GM12864 (cell line): ENCODE measurements around the gene RASIP1.
A peak's percentile ranks its signal among the peaks of the same experiment; 100 is the strongest.

ENCODE experiments used
- DNase-seq: peaks from one replicate; pipeline ENCODE4 v3.0.0-alpha.2; 2011; ENCODE audit warnings: low read depth
- H3K4me3 ChIP-seq: 2 replicates; pipeline ENCODE4 v1.5.1; 2011; ENCODE audit warnings: mild to moderate bottlenecking, low read depth, low read length, control low read depth
- TF ChIP-seq, protein P1 (sequence below): IDR thresholded peaks from 2 replicates; pipeline ENCODE4 v1.5.1; 2011; ENCODE audit warnings: low read depth, mild to moderate bottlenecking, moderate library complexity, low read length, control low read depth, inconsistent platforms; ENCODE audit errors: missing control alignments

The RASIP1 gene

DNA sequence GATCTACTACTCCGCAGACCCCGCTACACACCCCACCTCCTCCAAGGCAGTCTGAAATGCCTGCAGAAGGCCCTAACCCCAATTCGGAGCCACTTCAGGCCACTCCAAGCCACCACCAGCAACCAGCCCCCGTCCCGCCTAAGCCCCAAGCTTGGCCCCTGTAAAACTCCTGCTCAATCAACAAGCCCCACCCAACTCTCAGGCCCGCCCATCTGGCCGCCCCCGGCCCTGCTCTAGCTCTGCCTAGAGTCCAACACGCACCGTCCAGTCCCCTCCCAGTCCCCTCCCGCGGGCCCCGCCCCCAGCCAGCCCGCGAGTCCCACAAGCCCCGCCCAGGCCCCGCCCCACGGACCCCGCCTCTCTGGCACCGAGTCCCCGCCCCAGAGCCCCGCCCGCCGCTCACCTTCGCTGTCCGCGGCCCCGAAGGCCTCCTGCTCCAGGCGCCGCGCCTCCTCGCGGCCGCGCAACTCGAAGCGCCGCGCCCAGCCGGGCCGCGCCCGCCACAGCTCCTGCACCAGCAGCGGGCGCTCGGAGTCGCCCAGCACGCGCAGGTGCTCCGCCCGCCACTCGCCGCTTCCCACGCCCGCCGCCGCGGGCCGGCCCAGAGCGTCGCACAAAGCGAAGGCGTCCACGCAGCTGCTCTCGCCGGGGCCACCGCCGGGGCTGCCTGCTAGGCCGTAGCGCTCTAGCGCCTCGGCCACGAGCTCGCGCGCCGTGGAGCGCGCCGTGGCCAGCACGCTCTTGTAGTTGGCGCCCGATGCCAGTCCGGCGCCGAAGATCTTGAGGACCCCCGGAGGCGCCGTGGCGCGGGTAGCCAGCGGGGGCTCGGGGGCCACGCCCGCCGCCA is 1.6 kb downstream of the RASIP1 start:
- DNase-seq = no peak
- TF ChIP-seq, protein P1, sequence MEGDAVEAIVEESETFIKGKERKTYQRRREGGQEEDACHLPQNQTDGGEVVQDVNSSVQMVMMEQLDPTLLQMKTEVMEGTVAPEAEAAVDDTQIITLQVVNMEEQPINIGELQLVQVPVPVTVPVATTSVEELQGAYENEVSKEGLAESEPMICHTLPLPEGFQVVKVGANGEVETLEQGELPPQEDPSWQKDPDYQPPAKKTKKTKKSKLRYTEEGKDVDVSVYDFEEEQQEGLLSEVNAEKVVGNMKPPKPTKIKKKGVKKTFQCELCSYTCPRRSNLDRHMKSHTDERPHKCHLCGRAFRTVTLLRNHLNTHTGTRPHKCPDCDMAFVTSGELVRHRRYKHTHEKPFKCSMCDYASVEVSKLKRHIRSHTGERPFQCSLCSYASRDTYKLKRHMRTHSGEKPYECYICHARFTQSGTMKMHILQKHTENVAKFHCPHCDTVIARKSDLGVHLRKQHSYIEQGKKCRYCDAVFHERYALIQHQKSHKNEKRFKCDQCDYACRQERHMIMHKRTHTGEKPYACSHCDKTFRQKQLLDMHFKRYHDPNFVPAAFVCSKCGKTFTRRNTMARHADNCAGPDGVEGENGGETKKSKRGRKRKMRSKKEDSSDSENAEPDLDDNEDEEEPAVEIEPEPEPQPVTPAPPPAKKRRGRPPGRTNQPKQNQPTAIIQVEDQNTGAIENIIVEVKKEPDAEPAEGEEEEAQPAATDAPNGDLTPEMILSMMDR = peak; percentile 39
- H3K4me3 ChIP-seq = peak overlapping the region; percentile 55

DNA sequence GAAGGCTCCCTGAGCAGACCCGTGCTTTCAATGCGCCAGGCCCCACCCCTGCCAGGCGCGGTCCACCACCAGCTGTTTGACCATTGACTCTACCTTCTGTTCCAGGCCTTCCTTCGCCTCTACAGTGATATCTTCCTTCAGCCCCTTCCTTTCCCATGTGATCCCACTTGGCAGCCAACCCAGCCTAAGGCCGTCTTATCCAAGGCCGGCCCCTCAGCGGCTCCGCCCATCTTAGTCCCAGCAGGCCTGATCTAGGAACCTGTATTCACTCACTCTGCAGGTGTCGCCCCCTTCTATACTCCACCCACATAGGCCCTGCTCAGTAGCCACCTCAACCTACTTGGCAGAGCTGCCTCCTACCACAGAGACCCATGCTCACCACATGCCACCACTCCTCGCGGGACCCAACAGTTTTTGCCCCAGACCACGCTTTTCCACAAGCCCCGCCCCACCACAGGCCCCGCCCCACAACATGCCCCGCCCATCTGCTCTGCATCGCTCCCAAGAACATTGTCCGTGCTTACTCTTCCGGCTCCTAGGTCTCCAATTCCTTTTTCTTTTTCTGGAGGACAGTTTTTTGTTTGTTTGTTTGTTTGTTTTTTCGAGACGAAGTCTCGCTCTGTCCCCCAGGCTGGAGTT is 2.9 kb downstream of the RASIP1 start:
- no peak overlapping the region for H3K4me3 ChIP-seq
- no peak for DNase-seq
- TF ChIP-seq, protein P1 = no peak

DNA sequence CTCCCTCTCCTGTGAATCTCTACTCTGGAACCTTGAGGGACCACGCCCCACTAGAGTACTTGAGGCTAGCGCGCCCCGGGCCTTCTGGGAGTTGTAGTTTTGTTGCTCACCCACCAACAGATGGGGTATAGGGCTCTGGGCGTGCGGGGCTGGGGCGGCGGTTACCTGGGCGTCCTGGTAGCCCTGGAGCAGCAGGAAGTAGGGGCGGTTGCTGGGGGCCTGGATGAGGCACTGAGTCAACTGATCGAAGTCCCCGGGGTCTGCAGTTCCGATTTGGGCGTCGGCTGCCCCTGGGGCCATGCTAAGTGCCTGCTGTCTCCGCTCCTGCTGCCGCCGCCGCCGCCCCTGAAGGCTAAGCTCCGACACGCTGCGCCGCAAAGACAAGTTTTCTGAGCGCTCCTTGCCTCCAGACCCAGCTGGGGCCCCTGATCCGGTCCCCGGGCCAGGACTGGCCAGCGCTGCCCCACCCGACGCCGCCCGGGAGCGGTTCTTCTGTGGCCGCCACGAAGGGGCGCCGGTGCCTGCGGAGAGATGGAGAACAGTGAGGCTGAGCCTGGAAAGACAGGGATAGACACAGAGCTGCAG is 5.3 kb downstream of the RASIP1 start:
- TF ChIP-seq, protein P1 = no peak
- no peak overlapping the region for H3K4me3 ChIP-seq
- DNase-seq = no peak

DNA sequence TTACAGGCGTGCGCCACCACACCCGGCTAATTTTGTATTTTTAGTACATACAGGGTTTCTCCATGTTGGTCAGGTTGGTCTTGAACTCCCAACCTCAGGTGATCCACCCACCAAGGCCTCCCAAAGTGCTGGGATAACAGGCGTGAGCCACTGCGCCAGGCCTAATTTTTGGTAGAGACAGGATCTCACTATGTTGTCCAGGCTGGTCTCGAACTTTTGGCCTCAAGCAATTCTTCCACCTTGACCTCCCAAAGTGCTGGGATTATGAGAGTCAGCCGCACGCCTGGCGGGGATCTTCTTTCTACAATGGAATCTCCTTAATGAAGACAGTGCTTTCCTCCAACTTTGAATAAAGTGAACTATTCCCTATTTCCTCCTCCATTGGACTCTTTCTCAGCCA is 5.8 kb downstream of the RASIP1 start:
- no peak for DNase-seq
- TF ChIP-seq, protein P1 = no peak
- no peak overlapping the region for H3K4me3 ChIP-seq

DNA sequence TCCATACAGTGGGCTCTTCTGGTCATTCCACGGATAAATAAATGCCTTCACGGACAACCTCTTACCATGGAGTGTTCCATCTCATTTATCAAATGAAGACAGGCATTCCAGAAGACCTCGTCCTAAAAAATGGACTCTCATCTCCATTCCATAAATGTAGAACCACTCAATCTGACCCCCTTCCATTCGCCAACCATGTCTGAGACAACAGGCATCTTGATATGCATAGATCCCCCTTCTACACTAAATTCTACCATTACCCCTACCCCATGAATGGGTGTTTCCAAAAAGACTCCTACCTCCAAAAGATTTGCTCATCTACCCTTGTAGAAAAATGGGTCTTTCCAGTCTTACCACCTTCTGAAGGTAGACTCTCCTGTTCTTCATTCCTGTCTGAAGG is 9.0 kb downstream of the RASIP1 start:
- TF ChIP-seq, protein P1 = no peak
- no peak for DNase-seq
- H3K4me3 ChIP-seq = no peak overlapping the region

DNA sequence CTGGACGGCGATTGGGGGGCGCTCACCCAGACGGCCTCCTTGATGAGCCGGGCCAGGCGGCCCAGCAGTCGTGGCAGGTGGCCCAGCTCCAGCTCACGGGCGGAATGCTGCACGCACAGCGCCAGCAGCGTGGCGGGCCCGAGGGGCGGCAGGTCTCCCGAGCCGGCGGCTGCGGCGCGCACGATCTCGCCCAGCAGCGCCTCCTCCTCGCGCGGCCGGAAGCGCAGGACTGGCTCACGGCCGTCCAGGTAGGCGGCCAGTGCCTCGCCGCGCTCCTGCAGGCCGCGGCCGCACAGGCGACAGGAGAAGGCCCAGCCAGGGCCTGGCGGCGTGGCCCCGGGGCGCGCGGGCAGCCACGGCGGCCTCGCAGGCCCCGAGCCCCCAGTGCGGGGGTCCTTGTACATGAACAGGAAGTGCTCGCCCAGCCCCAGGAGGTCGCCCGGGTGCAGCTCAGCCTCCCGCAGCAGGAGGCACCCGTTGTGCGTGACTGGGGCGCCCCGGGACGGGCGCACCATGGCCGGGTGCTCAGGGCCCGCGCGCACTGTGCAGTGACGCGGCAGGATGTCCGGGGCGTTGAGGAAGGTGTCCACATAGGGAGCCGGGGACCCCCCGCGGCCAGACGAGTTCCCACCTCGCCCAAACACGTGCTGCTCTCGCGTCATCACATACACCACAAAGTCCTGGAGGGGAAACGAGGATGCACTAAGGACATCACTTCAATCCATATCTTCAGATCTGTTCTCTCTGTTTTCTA is 11.3 kb downstream of the RASIP1 start:
- no peak for DNase-seq
- TF ChIP-seq, protein P1 = no peak
- no peak overlapping the region for H3K4me3 ChIP-seq
